ENCODE results near the gene PLCB3. TPM values are rescaled to one million over a fixed set of nuclear protein-coding genes. Genes with fewer than 3 reads are reported as not detected.

The PLCB3 gene
- total RNA-seq, 1 experiment from 2014 or later = 41.2 TPM

- no peaks in the 10 kb centered on the region; the same call in 1 of the 2 replicates for H3K36me3 ChIP-seq (ENCODE audit: control insufficient read depth, insufficient read depth, low read length)
- no peak for TF ChIP-seq SIN3A (IDR thresholded peaks at IDR 0.05; ENCODE audit: borderline replicate concordance, insufficient read depth, low read depth, low read length)
- no peak for TF ChIP-seq REST (IDR thresholded peaks at IDR 0.05; ENCODE audit: insufficient read depth in 1 of 2, low read depth in 2 of 2, low read length in 1 of 2)
- TF ChIP-seq TCF7L2 (IDR thresholded peaks at IDR 0.05; ENCODE audit: low read depth, low read length) = no peak
- no peak for TF ChIP-seq CTCF (IDR thresholded peaks at IDR 0.05)
- TF ChIP-seq POLR2AphosphoS5 (IDR thresholded peaks at IDR 0.05; ENCODE audit: low read depth, low read length) = no peak
- DNase-seq (ENCODE audit: low read depth, low spot score) (no peak), ATAC-seq (no peak)
- in situ Hi-C loops (cut with HindIII; ENCODE audit: low pct_unique_long_range_greater_than_20kb, low sequenced_read_pairs) (no loop called here), intact Hi-C loops (cut with micrococcal nuclease; ENCODE audit: unreplicated experiment) (no loop called here)
- H3K4me1 ChIP-seq (ENCODE audit: control insufficient read depth, insufficient read depth, low read length) = no peaks in the 10 kb centered on the region
- no peaks in the 10 kb centered on the region for H3K27me3 ChIP-seq (ENCODE audit: control insufficient read depth, insufficient read depth, low read length)
- no TSS peak for BruUV-seq (replicated peaks)
- H3K4me3 ChIP-seq (ENCODE audit: low read depth in 2 of 2, low read length in 2 of 2) = no peak overlapping the region
- H3K9me3 ChIP-seq (ENCODE audit: control insufficient read depth, insufficient read depth, low read depth, low read length) = no peaks in the 10 kb centered on the region
- H3K27ac ChIP-seq (ENCODE audit: low read length) = no peak overlapping the region
- ChIA-PET CTCF (no interaction called here), POLR2A (no interaction called here)
These were observed 32.5 kb upstream of the PLCB3 start for GRCh38 chr11:64218628-64219353.

- Histone ChIP-seq H3K4me1 (ENCODE audit: control insufficient read depth, insufficient read depth, low read length) (no peaks in the 10 kb centered on the region), H3K27ac (ENCODE audit: low read length) (no peak overlapping the region), H3K9me3 (ENCODE audit: control insufficient read depth, insufficient read depth, low read depth, low read length) (no peaks in the 10 kb centered on the region), H3K27me3 (ENCODE audit: control insufficient read depth, insufficient read depth, low read length) (no peaks in the 10 kb centered on the region), H3K4me3 (ENCODE audit: low read depth in 2 of 2, low read length in 2 of 2) (no peak overlapping the region), H3K36me3 (ENCODE audit: control insufficient read depth, insufficient read depth, low read length) (no peaks in the 10 kb centered on the region; the same call in 1 of the 2 replicates)
- ATAC-seq = no peak
- in situ Hi-C loops (cut with HindIII; ENCODE audit: low pct_unique_long_range_greater_than_20kb, low sequenced_read_pairs) (no loop called here), intact Hi-C loops (cut with micrococcal nuclease; ENCODE audit: unreplicated experiment) (no loop called here)
- TF ChIP-seq REST (IDR thresholded peaks at IDR 0.05; ENCODE audit: insufficient read depth in 1 of 2, low read depth in 2 of 2, low read length in 1 of 2) = no peak
- TF ChIP-seq SIN3A (IDR thresholded peaks at IDR 0.05; ENCODE audit: borderline replicate concordance, insufficient read depth, low read depth, low read length) = no peak
- ChIA-PET CTCF (interaction anchor here (0.7 kb wide), 1 partner anchor 82 kb away, joined by 4 read pairs; no protein-coding TSS in a partner anchor), POLR2A (no interaction called here)
- no TSS peak for BruUV-seq (replicated peaks)
- no peak for DNase-seq (ENCODE audit: low read depth, low spot score)
These were observed 32.0 kb upstream of the PLCB3 start for GRCh38 chr11:64219354-64219684.

Measured in Panc1 (cell line).